Stimulated activated CD8-positive, alpha-beta memory T cell treated with anti-CD3 and anti-CD28 coated beads, Interleukin-15, amount 100 ng/mL, for 48 hours (primary cell): ENCODE measurements around the gene BCR.

Experiments used
- DNase-seq, 2 donors: peaks; one replicate each; pipeline ENCODE4 v3.0.0-alpha.2; 2020; ENCODE audit warnings: low read depth in 2 of 2

Gene BCR

GRCh38 chr22:23260645-23261581 lies 80.6 kb downstream of the BCR start:
- DNase-seq: no peak

DNA sequence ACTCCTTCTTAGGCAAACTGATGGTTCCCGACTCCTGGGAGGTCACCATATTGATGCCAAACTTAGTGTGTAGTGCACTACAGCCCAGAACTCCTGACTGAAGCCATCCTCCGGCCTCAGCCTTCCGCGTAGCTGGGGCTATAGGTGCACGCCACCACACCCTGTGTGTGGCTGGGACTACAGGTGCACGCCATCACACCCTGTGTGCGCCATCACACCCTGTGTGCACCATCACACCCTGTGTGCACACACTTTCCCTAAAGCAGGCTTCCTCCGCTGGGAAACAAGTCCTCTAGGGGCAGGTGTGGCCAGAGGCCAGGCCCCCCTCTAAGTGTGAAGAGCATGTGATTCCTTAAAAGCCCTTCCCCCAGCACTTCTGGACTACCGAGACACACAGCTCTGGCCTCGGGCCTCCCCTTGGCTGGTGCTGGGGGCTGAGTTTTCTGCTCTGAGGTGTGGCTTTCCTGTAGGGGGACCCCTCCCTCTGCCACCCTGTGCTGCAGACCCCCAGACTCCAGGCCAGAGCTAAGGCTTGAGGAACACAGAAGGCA lies 81.7 kb downstream of the BCR start:
- no peak for DNase-seq

DNA sequence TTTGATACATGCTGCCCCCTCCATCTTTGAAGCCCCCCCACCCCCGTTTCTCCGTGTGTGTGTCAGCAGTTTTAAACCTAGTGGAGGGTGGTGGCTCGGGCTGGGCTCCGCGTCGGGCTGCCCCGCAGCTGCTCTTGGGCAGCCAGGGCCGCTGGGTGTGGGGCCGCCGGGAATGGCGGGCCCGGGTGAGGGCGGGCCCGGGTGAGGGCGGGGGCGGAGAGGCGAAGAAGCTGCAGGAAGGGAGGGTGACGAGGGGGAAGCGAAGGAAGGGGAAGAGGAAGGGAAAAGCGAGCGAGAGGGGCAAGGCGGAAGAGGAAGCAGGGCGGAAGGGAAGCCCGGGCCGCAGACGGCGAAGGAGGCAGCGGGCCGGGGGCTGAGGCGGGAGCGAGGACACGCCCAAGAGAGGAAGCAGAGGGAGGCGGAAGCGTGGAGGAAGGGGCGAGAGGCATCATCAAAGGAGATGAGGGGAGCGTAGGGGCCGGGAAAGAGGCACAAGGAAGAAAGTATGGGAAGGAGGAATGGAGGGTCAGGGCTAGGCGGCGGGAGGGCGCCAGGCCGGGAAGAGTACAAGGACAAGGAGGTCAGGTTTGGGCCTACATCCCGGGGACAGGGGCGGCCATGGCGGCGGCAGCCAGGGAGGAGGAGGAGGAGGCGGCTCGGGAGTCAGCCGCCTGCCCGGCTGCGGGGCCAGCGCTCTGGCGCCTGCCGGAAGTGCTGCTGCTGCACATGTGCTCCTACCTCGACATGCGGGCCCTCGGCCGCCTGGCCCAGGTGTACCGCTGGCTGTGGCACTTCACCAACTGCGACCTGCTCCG lies 82.4 kb downstream of the BCR start:
- DNase-seq: no peak

DNA sequence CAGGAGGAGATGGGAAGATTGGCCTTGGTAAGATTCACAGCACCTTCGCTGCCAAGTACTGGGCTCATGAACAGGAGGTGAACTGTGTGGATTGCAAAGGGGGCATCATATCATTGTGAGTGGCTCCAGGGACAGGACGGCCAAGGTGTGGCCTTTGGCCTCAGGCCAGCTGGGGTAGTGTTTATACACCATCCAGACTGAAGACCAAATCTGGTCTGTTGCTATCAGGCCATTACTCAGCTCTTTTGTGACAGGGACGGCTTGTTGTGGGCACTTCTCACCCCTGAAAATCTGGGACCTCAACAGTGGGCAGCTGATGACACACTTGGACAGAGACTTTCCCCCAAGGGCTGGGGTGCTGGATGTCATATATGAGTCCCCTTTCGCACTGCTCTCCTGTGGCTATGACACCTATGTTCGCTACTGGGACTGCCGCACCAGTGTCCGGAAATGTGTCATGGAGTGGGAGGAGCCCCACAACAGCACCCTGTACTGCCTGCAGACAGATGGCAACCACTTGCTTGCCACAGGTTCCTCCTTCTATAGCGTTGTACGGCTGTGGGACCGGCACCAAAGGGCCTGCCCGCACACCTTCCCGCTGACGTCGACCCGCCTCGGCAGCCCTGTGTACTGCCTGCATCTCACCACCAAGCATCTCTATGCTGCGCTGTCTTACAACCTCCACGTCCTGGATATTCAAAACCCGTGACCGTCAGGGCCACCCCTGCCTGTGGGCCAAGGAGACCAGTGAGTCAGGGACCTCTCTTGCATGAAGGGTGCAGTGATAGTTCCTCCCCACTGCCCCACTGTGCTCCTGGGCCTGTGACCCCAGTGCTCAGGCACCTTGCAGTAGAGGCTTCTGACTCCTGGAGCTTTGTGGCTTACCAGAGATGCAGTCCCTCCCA lies 83.6 kb downstream of the BCR start:
- peak in 1 of 2 donors; percentile 44 for DNase-seq

DNA sequence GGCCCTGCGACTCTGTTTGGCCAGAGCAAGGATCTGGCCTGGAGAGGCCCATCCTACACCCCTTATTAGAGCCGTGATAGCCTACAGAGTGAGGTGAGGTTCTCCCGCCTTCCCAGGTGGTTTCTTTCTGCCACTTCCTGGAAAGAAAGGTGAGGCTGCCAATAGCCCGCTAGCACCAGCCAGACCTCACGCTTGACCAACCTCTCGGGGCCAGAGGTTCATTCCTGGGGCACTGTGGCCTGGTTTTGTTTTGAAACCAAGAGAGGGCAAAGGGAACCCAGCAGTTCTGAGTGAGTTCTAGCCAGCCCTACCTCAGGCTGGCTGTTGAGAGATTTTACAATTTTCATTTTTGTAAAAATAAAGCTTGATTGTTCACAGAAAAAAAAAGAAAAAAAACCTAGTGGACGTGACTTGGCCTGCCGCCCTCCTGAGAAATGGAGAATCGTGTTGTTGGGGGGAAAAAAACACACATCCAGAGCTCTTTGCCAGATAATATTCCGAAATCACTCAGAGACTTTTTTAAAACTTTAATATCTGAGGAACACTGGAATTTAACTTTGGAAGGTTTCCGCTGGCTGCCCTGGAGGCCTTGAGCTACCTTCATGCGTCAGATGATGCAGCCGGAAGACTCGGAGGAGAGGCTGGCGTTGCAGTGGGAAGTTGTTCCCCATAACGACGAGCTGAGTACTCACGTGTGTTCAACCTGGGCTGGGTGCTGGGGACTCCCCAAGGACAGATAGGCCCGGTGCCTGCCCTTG lies 84.5 kb downstream of the BCR start:
- DNase-seq: no peak

- no peak for DNase-seq
Observed at GRCh38 chr22:23265368-23265700, 85.0 kb downstream of the BCR start.

DNA sequence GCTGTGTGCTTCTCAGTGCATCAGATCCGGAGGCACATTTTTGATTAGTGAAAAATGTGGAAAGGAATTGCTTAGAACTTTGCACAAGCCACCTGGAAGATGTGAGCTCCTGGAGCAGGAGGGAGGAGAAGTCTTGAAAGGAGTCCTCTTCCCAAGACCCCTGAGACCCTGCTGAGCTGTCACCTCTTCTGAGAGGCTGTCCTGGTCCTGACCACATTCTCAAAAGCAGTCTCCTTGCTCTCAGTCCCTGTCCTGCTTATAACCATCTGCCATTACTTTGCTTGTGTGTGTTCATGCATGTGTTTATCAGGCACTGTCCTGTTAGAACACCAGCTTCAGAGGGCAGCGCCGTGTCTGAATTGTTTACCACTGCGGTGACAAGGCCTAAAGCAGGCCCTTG lies 86.5 kb downstream of the BCR start:
- no peak for DNase-seq

- no peak for DNase-seq
Observed at GRCh38 chr22:23267226-23268043, 87.1 kb downstream of the BCR start.

- no peak for DNase-seq
Observed at GRCh38 chr22:23268139-23268712, 87.9 kb downstream of the BCR start.

GRCh38 chr22:23268877-23269276 lies 88.6 kb downstream of the BCR start:
- no peak for DNase-seq

- no peak for DNase-seq
Observed at GRCh38 chr22:23269441-23270211, 89.3 kb downstream of the BCR start.

GRCh38 chr22:23270212-23270733 lies 90.0 kb downstream of the BCR start:
- no peak for DNase-seq

DNA sequence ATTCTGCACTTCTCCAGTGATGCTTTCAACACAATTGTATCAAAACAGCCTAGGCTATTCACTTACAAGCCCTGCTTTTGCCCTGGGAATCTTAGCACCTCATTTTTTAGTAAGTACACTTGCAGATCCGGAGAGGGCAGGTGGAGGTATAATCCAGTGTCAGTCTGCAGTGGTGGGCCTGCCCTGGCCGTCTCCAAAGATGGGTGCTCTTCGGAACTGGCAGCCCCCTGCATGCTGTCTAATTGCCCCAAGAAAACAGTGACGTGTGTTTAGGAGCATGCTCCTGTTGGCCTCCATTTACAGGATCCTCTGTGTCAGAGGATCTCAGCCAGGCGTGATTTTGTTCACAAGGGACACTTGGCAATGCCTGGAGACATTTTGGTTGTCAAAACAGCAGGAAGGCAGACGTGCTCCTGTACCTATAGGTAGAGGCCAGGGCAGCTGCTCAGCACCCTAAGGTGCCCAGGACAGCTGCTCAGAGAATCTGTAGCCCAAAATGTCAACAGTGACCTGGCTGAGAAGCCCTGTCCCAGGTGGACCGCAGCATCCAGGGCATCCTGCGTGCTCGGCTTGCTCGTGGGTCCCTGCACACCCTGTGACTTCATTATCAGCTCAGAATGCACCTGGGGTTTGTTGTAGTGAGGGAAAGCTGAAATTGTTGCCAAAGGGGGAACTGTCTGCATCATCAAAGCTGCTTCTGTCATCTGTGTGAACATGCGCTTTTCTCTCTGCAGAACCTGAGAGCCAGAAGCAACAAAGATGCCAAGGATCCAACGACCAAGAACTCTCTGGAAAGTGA lies 90.7 kb downstream of the BCR start:
- no peak for DNase-seq

- no peak for DNase-seq
Observed at GRCh38 chr22:23271597-23271908, 91.2 kb downstream of the BCR start.

DNA sequence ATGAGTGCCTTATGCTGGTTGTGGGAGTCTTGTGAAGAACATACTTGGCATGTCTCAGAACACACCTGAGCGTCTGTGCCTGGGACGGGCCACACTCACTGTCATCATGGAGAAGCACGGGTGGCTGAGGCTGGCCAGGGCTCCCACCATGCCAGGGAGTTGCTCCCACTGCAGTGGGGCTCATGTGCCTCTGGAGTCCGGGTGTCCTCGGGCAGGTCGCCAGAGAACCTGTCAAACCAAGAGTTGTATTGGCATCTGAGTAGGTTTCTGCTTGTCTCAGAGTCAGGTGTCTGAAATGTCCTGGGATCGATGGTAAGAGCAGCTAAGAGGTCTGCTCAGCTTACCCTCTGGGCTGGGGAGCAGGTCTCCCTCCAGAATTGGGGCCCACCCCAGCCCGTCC lies 92.1 kb downstream of the BCR start:
- no peak for DNase-seq

- no peak for DNase-seq
Observed at GRCh38 chr22:23272834-23273233, 92.5 kb downstream of the BCR start.

GRCh38 chr22:23273445-23274145 lies 93.3 kb downstream of the BCR start:
- no peak for DNase-seq
